Stimulated activated CD8-positive, alpha-beta memory T cell treated with anti-CD3 and anti-CD28 coated beads, Interleukin-15, amount 100 ng/mL, for 4 hours (primary cell): ENCODE measurements around the gene GRB7.

Source experiments
- DNase-seq, 2 donors: peaks; one replicate each; pipeline ENCODE4 v3.0.0-alpha.2; 2020; ENCODE audit warnings: low read depth in 2 of 2

GRB7 gene

GRCh38 chr17:39772415-39772814, 34.7 kb downstream of the GRB7 start:
- no peak for DNase-seq

DNA sequence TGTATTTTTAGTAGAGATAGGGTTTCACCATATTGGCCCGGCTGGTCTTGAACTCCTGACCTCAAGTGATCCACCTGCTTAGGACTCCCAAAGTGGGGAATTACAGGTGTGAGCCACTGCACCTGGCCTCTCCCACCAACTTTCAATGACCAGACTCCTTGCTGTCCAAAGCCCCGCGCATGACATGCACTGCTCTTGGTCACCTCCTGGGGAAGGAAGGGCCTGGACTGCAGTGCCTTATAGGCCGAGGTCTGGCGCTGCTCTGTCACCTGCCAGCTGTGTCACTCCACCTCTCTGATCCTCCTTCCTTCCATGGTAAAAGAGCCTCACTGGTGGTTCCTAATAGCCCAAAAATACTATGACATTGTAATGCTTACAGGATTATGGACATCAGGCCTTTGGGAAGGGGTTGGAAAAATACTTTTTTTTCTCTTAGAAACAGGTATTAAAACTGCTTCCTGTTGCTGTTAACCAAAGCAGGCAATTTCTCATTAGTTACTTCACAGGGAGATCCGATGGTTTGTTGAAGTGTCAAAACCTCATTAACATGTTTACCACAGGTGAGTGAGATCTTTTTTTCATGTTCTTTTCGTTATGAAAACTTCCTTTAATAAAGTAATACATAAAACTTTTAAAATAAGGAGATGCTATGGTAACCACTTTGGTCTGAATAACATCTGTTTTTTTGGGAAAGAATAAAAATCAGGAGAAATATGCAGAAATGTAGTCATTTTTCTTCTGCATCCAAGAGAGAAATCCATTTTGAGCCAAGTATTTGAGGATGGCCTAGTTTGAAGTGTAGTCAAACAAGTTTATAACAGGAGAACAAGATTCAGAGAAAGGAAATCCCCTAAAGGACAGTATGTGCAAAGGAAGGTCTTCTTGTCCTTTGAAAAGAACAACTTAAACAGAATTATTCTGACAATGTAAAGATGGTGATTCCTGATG, 35.5 kb downstream of the GRB7 start:
- no peak for DNase-seq

DNA sequence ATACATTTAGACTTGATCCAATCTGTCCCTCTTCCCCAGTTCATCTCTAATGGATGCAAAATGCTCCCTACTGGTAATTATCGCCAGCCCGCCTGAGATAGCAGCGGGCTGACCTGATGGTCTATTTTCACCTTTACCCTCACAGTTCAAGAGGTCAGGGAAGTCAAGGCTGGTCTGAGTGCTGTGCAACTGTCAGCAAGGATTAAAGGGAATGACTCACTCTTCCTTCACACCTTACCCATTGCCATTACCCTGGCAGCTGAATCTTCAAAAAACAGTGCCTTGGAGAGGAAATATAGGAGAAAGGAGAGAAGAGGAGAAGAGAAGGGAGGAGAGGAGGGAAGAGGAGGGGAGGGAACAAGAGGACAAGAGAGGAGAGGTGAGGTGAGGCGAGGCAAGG, 36.3 kb downstream of the GRB7 start:
- DNase-seq: no peak

- no peak for DNase-seq
These were observed 37.3 kb downstream of the GRB7 start for GRCh38 chr17:39775031-39775430.

GRCh38 chr17:39776252-39776651, 38.5 kb downstream of the GRB7 start:
- no peak for DNase-seq

DNA sequence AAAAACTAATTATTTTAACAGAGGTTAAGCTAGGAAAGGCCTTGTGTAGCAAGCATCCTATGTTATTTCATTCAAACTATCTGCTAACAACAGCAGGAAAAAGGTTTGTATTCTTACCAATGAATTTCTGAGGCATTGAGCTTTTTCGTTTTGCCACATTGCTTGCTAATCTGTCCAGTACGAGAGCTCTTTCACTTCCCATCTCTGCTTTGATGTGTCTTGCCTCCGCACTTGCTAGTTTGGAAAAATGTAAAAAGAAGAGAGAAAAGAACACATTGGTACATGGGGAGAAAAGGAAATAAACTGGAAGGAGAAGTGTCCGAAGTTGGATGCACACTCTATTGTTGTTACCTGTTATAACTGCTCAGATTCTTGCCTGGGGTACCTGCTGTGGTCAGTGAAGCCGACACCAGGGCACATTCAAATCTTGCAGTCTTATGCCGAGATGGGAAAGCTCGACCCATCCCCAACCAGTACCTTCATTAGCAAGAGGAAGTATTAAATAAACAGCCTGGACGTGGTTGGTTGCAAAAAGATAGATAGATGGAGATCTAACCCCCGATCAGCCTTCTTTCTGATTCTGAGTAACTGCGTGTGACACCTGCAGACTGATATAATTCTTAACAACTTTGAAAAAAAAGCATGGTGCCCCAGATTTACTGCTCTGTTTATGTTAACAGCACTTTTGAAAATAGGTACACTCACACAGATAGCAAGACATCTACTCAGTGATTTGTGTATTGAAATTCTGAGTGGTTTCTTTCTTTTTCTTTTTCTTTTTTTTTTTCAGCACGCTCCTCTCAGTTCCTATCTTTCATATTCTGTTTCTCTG, 40.0 kb downstream of the GRB7 start:
- DNase-seq: no peak

GRCh38 chr17:39781031-39781860, 43.5 kb downstream of the GRB7 start:
- no peak for DNase-seq

DNA sequence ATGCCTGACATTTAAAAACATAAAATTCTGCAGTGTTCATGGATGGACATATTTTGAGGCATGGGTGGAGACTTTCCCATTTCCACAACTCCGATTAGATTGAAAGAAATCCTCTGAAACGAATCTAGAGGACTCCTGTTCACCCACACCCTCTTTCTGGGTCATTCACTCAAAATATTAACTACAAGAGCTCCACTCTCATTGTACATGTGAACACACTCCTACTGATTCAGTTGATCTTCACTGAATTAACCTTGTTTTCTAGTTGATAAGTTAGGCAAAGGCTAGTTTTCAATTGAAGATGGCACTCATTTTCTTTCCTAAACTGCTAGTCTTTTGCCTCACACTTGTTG, 44.1 kb downstream of the GRB7 start:
- no peak for DNase-seq

GRCh38 chr17:39782481-39782880, 44.7 kb downstream of the GRB7 start:
- DNase-seq: no peak

GRCh38 chr17:39782980-39783379, 45.2 kb downstream of the GRB7 start:
- no peak for DNase-seq

GRCh38 chr17:39787041-39787440, 49.3 kb downstream of the GRB7 start:
- DNase-seq: no peak

DNA sequence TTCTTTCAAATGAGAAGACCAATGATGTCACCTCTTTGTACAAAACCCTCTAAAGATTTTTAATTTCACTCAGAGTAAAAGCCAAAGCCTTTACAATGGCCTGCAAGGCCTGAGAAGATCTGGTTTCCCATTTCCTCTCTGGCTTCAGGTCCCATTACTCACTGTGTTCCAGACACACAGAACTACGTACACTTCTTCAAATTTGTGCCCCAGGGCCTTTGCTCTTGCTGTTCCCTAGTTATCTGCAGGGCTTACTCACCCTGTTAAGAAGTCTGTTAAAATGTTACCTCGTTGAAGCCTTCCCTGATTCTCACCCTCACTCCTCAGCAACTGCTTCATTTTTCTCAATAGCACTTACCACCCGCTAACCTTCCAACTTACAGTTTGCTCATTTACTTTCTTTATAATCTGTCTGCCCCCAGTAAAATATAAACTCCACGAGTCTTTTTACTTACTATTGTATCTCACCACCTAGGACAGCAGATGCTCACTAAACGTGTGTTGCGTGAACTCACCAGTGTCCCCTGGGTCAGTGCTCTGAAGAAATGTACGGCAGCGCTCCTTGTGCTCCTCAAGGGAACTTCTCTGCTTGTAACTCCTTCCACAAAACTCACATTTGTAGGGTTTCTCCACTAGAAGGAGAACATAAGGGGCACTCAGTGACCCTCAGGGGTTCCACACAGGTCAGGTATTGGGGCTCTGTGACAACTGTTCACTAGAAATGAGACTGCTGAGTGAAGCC, 50.2 kb downstream of the GRB7 start:
- DNase-seq: no peak

- DNase-seq: no peak
These were observed 53.6 kb downstream of the GRB7 start for GRCh38 chr17:39791111-39791992.

GRCh38 chr17:39792526-39793221, 54.9 kb downstream of the GRB7 start:
- DNase-seq: no peak

GRCh38 chr17:39793301-39793872, 55.6 kb downstream of the GRB7 start:
- no peak for DNase-seq

GRCh38 chr17:39794249-39794970, 56.7 kb downstream of the GRB7 start:
- DNase-seq: no peak
